ENCODE data around the gene CSNK2A1.

GRCh38 chr20:548906-549305 lies 5.3 kb upstream of the CSNK2A1 start:
- TF ChIP-seq, protein P1, sequence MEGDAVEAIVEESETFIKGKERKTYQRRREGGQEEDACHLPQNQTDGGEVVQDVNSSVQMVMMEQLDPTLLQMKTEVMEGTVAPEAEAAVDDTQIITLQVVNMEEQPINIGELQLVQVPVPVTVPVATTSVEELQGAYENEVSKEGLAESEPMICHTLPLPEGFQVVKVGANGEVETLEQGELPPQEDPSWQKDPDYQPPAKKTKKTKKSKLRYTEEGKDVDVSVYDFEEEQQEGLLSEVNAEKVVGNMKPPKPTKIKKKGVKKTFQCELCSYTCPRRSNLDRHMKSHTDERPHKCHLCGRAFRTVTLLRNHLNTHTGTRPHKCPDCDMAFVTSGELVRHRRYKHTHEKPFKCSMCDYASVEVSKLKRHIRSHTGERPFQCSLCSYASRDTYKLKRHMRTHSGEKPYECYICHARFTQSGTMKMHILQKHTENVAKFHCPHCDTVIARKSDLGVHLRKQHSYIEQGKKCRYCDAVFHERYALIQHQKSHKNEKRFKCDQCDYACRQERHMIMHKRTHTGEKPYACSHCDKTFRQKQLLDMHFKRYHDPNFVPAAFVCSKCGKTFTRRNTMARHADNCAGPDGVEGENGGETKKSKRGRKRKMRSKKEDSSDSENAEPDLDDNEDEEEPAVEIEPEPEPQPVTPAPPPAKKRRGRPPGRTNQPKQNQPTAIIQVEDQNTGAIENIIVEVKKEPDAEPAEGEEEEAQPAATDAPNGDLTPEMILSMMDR (IDR thresholded peaks at IDR 0.05) = no peak
- TF ChIP-seq POLR2A (IDR thresholded peaks at IDR 0.05) = no peak

Data from adrenal gland (tissue), 5 donors.